ENCODE data around the gene PDXDC1. TPM values are rescaled to one million over a fixed set of nuclear protein-coding genes. Genes with fewer than 3 reads are reported as not detected.
"Not testable (repeated sequence)": the region's sequence is repeated elsewhere in the genome, so short reads cannot be mapped to it uniquely, and the experiment has no call there.

Gene PDXDC1
- total RNA-seq: 100 to 1,000 TPM; 161 to 258 (median 233) TPM
- long read RNA-seq, donor 1, full-length matches to known transcripts: 66 of 146 reads
- long read RNA-seq, donor 1, partial matches to known transcripts: 22 of 146 reads
- long read RNA-seq, donor 1, other reads (novel, unspliced or antisense): 58 of 146 reads
- long read RNA-seq, donor 2, full-length matches to known transcripts: 32 of 71 reads
- long read RNA-seq, donor 2, partial matches to known transcripts: 12 of 71 reads
- long read RNA-seq, donor 2, other reads (novel, unspliced or antisense): 27 of 71 reads

DNA sequence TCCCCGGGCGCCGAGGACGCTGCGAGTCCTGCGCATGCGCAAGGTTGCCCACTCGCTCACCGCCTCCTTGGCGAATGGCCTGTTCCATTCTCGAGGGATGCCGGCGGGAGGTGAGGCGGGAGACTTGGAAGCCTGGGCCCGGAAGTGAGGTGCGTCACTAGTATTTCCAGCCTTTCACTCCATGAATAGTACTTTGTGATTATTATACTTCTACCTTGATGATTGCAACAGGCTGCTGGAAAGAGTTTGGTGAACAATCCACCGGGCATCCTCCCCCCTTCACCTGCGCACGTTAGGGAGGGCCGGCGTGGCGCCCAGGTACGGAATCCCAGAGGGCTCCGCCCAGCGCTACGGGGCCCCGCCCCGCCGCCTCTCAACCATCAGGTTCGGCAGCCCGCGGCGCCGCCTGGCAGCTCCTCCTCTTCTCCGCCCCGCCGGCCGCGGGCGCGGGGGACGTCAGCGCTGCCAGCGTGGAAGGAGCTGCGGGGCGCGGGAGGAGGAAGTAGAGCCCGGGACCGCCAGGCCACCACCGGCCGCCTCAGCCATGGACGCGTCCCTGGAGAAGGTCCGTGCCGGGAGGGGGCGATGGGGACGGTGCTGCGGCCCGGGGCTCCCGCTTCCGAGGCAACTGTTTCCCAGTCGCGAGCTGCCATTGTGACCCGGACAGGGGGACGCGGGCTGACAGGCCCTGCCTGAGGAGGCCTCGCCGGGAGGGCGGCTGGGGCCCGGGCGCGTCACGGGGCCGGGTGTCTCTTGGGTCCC lies at the start of gene PDXDC1:
Gene PDXDC1 (plus strand): TSS at position 371 of the 762 bp plus-strand sequence. CDS start 174 bp downstream, at position 545.
- H3K36me3 ChIP-seq (ENCODE audit: low read depth); H3K9me3 ChIP-seq; intact Hi-C loops (cut with DNase I, micrococcal nuclease): not testable (repeated sequence)
- peaks cover 32% of the 10 kb centered on the region for H3K4me1 ChIP-seq (ENCODE audit: low read depth)
- peak within 1 kb of the TSS; percentile 98 for H3K4me3 ChIP-seq
- TF ChIP-seq, protein P1, sequence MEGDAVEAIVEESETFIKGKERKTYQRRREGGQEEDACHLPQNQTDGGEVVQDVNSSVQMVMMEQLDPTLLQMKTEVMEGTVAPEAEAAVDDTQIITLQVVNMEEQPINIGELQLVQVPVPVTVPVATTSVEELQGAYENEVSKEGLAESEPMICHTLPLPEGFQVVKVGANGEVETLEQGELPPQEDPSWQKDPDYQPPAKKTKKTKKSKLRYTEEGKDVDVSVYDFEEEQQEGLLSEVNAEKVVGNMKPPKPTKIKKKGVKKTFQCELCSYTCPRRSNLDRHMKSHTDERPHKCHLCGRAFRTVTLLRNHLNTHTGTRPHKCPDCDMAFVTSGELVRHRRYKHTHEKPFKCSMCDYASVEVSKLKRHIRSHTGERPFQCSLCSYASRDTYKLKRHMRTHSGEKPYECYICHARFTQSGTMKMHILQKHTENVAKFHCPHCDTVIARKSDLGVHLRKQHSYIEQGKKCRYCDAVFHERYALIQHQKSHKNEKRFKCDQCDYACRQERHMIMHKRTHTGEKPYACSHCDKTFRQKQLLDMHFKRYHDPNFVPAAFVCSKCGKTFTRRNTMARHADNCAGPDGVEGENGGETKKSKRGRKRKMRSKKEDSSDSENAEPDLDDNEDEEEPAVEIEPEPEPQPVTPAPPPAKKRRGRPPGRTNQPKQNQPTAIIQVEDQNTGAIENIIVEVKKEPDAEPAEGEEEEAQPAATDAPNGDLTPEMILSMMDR (IDR thresholded peaks at IDR 0.05): peak; percentile 6
- ATAC-seq (peak; percentile 93), DNase-seq (peak; percentile 99 to 100 (median 100))

- H3K4me1 ChIP-seq (ENCODE audit: low read depth); H3K4me3 ChIP-seq; intact Hi-C loops (cut with DNase I, micrococcal nuclease); H3K36me3 ChIP-seq (ENCODE audit: low read depth); H3K9me3 ChIP-seq: not testable (repeated sequence)
- DNase-seq (peak in 2 of 3 donors; percentile 35 to 56), ATAC-seq (peak; percentile 45)
Observed at GRCh38 chr16:14928064-14928714, 46.6 kb upstream of the PDXDC1 start.

DNA sequence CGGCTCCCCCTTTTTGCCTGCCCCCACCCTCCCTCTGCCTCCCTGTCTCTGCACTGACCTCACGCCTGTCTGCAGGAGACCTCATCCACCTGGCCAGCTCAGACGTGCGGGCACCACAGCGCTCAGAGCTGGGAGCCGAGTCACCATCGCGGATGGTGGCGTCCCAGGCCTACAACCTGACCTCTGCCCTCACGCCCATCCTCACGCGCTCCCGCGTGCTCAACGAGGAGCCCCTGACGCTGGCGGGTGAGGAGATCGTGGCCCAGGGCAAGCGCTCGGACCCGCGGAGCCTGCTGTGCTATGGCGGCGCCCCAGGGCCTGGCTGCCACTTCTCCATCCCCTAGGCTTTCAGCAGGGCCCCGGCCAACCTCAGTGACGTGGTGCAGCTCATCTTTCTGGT lies 45.6 kb upstream of the PDXDC1 start:
- H3K9me3 ChIP-seq; H3K4me3 ChIP-seq; H3K4me1 ChIP-seq (ENCODE audit: low read depth); DNase-seq; H3K36me3 ChIP-seq (ENCODE audit: low read depth); intact Hi-C loops (cut with DNase I, micrococcal nuclease); ATAC-seq: not testable (repeated sequence)

GRCh38 chr16:14930246-14930645 lies 44.6 kb upstream of the PDXDC1 start:
- H3K4me3 ChIP-seq; H3K4me1 ChIP-seq (ENCODE audit: low read depth); H3K9me3 ChIP-seq; ATAC-seq; H3K36me3 ChIP-seq (ENCODE audit: low read depth); intact Hi-C loops (cut with DNase I, micrococcal nuclease); DNase-seq: not testable (repeated sequence)

- H3K4me3 ChIP-seq; intact Hi-C loops (cut with DNase I, micrococcal nuclease); H3K36me3 ChIP-seq (ENCODE audit: low read depth); H3K9me3 ChIP-seq; ATAC-seq; DNase-seq; H3K4me1 ChIP-seq (ENCODE audit: low read depth): not testable (repeated sequence)
Observed at GRCh38 chr16:14930971-14931370, 43.9 kb upstream of the PDXDC1 start.

- intact Hi-C loops (cut with DNase I, micrococcal nuclease); H3K4me3 ChIP-seq; H3K9me3 ChIP-seq; H3K36me3 ChIP-seq (ENCODE audit: low read depth); H3K4me1 ChIP-seq (ENCODE audit: low read depth); ATAC-seq: not testable (repeated sequence)
- DNase-seq: peak in 2 of 3 donors; percentile 20 to 26
Observed at GRCh38 chr16:14932581-14933375, 42.0 kb upstream of the PDXDC1 start.

GRCh38 chr16:14937143-14937542 lies 37.7 kb upstream of the PDXDC1 start, which contains the start of gene NPIPA1:
Gene NPIPA1, plus strand, starts transcription at chr16:14937443. Its CDS starts 0 bp downstream, at chr16:14937443.
- H3K4me1 ChIP-seq (ENCODE audit: low read depth); H3K36me3 ChIP-seq (ENCODE audit: low read depth); intact Hi-C loops (cut with DNase I, micrococcal nuclease); H3K4me3 ChIP-seq; ATAC-seq; H3K9me3 ChIP-seq; DNase-seq: not testable (repeated sequence)

DNA sequence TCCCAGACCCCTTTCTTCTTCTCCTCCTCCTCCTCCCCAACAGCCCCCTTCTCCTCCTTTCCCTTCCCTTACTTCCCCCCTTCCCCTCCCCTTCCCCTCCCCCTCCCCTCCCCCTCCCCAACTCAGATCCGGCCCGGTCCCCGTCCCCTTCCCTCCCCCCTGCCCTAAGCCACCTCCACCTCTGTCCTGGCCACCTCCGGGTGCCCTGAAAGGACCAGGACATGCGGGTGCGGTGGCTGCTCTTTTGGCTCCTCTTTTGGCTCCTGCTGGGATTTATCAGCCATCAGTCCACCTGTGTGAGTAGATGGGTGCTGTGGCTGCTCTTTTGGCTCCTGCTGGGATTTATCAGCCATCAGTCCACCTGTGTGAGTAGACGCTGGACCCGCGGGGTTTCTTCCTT lies 36.8 kb upstream of the PDXDC1 start:
- DNase-seq: peak in 1 of 3 donors; percentile 39
- H3K4me3 ChIP-seq; H3K4me1 ChIP-seq (ENCODE audit: low read depth); ATAC-seq; H3K9me3 ChIP-seq; intact Hi-C loops (cut with DNase I, micrococcal nuclease); H3K36me3 ChIP-seq (ENCODE audit: low read depth): not testable (repeated sequence)

DNA sequence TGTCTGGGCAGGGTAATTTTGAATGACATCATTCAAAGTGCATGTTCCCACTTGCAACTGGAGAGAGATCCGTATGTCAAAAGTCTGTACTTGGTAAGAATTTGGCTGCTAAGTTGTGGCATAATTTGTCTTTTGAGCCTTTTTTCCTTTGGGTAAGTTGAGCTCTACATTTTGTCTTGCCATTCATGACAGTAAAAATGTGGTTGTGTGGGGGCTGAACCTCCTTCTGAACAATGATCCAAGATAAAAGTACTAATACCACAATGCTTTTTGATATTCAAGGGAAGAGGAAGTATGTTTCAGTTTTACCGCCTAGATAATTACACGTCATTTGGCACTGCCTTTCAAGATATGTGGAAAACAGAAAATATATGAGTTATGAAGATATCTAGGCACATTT lies 32.1 kb upstream of the PDXDC1 start:
- H3K36me3 ChIP-seq (ENCODE audit: low read depth); H3K4me3 ChIP-seq; H3K4me1 ChIP-seq (ENCODE audit: low read depth); intact Hi-C loops (cut with DNase I, micrococcal nuclease); H3K9me3 ChIP-seq; ATAC-seq; DNase-seq: not testable (repeated sequence)
